Astrocyte (in vitro differentiated cells and primary cell): ENCODE results near the gene GBGT1. TPM values are rescaled to one million over a fixed set of nuclear protein-coding genes. Genes with fewer than 3 reads are reported as not detected.

Experiments used
- DNase-seq: peaks from one replicate; pipeline ENCODE4 v3.0.0-alpha.2; 2010; ENCODE audit warnings: low read depth
- FAIRE-seq: peaks from 2 replicates; lab custom pipeline; 2011; peaks lifted over from hg19 to GRCh38; lab: Jason Lieb, UNC
- H2AFZ ChIP-seq: 2 replicates; pipeline ENCODE4 v1.6.0; 2012; ENCODE audit warnings: low read depth, low read length, inconsistent platforms
- H3K27ac ChIP-seq: 2 replicates; pipeline ENCODE4 v1.5.1; 2011; ENCODE audit warnings: low read depth, low read length, inconsistent platforms
- H3K27me3 ChIP-seq: 2 replicates; pipeline ENCODE4 v1.6.0; 2011; ENCODE audit warnings: low read length, inconsistent platforms; ENCODE audit not compliant: insufficient read depth
- H3K36me3 ChIP-seq: 2 replicates; pipeline ENCODE4 v1.5.1; 2011; ENCODE audit warnings: low read length, inconsistent platforms; ENCODE audit not compliant: insufficient read depth
- H3K4me1 ChIP-seq: 2 replicates; pipeline ENCODE4 v1.5.1; 2011; ENCODE audit warnings: low read length, inconsistent platforms; ENCODE audit not compliant: insufficient read depth
- H3K4me2 ChIP-seq: 2 replicates; pipeline ENCODE4 v1.6.0; 2012; ENCODE audit warnings: low read length, inconsistent platforms
- H3K4me3 ChIP-seq: 2 replicates; pipeline ENCODE4 v1.5.1; 2011; ENCODE audit warnings: low read depth, mild to moderate bottlenecking, low read length, inconsistent platforms; ENCODE audit not compliant: insufficient read depth
- H3K79me2 ChIP-seq: 2 replicates; pipeline ENCODE4 v1.6.0; 2012; ENCODE audit warnings: mild to moderate bottlenecking, low read length, inconsistent platforms; ENCODE audit not compliant: insufficient read depth
- H3K9ac ChIP-seq: 2 replicates; pipeline ENCODE4 v1.6.0; 2012; ENCODE audit warnings: mild to moderate bottlenecking, low read length, inconsistent platforms
- H3K9me3 ChIP-seq: 2 replicates; pipeline ENCODE4 v1.5.1; 2012; ENCODE audit warnings: low read depth, mild to moderate bottlenecking, low read length, inconsistent platforms; ENCODE audit not compliant: insufficient read depth
- H4K20me1 ChIP-seq: 2 replicates; pipeline ENCODE4 v1.6.0; 2012; ENCODE audit warnings: low read length, inconsistent platforms; ENCODE audit not compliant: insufficient read depth
- H3K27ac Mint-ChIP-seq: one replicate; pipeline ENCODE4 v1.8.0; 2021; ENCODE audit warnings: mild to moderate bottlenecking, mixed read lengths; ENCODE audit not compliant: unreplicated experiment
- H3K27me3 Mint-ChIP-seq: one replicate; pipeline ENCODE4 v1.8.0; 2021; ENCODE audit warnings: low read depth, mixed read lengths; ENCODE audit not compliant: unreplicated experiment
- H3K36me3 Mint-ChIP-seq: one replicate; pipeline ENCODE4 v1.8.0; 2021; ENCODE audit warnings: low read depth, mixed read lengths; ENCODE audit not compliant: unreplicated experiment
- H3K4me1 Mint-ChIP-seq: one replicate; pipeline ENCODE4 v1.8.0; 2021; ENCODE audit warnings: low read depth, mixed read lengths; ENCODE audit not compliant: unreplicated experiment
- H3K4me3 Mint-ChIP-seq: one replicate; pipeline ENCODE4 v1.8.0; 2021; ENCODE audit warnings: mild to moderate bottlenecking, moderate library complexity, mixed read lengths; ENCODE audit not compliant: unreplicated experiment
- H3K9me3 Mint-ChIP-seq: one replicate; pipeline ENCODE4 v1.8.0; 2021; ENCODE audit warnings: mild to moderate bottlenecking, mixed read lengths; ENCODE audit not compliant: unreplicated experiment
- CTCF ChIP-seq: IDR thresholded peaks from 2 replicates; pipeline ENCODE4 v1.5.1; 2011; ENCODE audit warnings: low read depth, mild to moderate bottlenecking, inconsistent platforms, low read length, moderate library complexity; ENCODE audit not compliant: insufficient read depth
- EZH2 ChIP-seq: IDR thresholded peaks from 2 replicates; pipeline ENCODE4 v1.6.1; 2012; ENCODE audit warnings: mild to moderate bottlenecking, low read length, inconsistent platforms; ENCODE audit not compliant: insufficient read depth
- total RNA-seq: library from RNA; stranded (reverse); gene quantifications from 2 replicates; pipeline ENCODE4 v1.2.1, GENCODE V29; 2021

Gene GBGT1
- total RNA-seq, 1 donor from 2014 or later: 8.5 TPM

- H3K4me3 Mint-ChIP-seq: no peak overlapping the region
- peaks cover 6% of the 10 kb centered on the region for H3K36me3 Mint-ChIP-seq
- peaks cover 26% of the 10 kb centered on the region for H3K79me2 ChIP-seq
- H3K4me3 ChIP-seq: no peak overlapping the region
- FAIRE-seq: no peak
- H3K27me3 ChIP-seq: peaks cover 9% of the 10 kb centered on the region
- H3K4me2 ChIP-seq: no peak overlapping the region
- no peaks in the 10 kb centered on the region for H3K9me3 Mint-ChIP-seq
- TF ChIP-seq EZH2: no peak
- TF ChIP-seq CTCF: no peak
- DNase-seq: no peak
- H3K4me1 Mint-ChIP-seq: peaks cover 13% of the 10 kb centered on the region
- no peak overlapping the region for H3K9ac ChIP-seq
- no peaks in the 10 kb centered on the region for H3K36me3 ChIP-seq
- no peak overlapping the region for H3K27ac ChIP-seq
- no peak overlapping the region for H3K27ac Mint-ChIP-seq
- H4K20me1 ChIP-seq: peaks cover 91% of the 10 kb centered on the region
- peaks cover 46% of the 10 kb centered on the region for H3K4me1 ChIP-seq
- no peaks in the 10 kb centered on the region for H3K27me3 Mint-ChIP-seq
- H2AFZ ChIP-seq: no peak overlapping the region
- no peaks in the 10 kb centered on the region for H3K9me3 ChIP-seq
Observed at GRCh38 chr9:133130685-133131244, 32.9 kb downstream of the GBGT1 start.

GRCh38 chr9:133129001-133129795, 34.5 kb downstream of the GBGT1 start:
- Histone ChIP-seq H3K79me2 (peaks cover 32% of the 10 kb centered on the region), H3K9me3 (no peaks in the 10 kb centered on the region), H3K4me3 (no peak overlapping the region), H3K27ac (no peak overlapping the region), H3K9ac (no peak overlapping the region), H3K4me2 (no peak overlapping the region), H2AFZ (no peak overlapping the region), H3K27me3 (peaks cover 9% of the 10 kb centered on the region), H4K20me1 (peaks cover 92% of the 10 kb centered on the region), H3K4me1 (peaks cover 31% of the 10 kb centered on the region), H3K36me3 (no peaks in the 10 kb centered on the region)
- H3K4me1 Mint-ChIP-seq: peaks cover 10% of the 10 kb centered on the region
- TF ChIP-seq CTCF (no peak), EZH2 (no peak)
- DNase-seq (no peak), FAIRE-seq (no peak)
- no peak overlapping the region for H3K4me3 Mint-ChIP-seq
- no peak overlapping the region for H3K27ac Mint-ChIP-seq
- no peaks in the 10 kb centered on the region for H3K9me3 Mint-ChIP-seq
- H3K36me3 Mint-ChIP-seq: peaks cover 8% of the 10 kb centered on the region
- no peaks in the 10 kb centered on the region for H3K27me3 Mint-ChIP-seq

- no peak overlapping the region for H3K9ac ChIP-seq
- TF ChIP-seq CTCF (no peak), EZH2 (no peak)
- Mint-ChIP-seq H3K9me3 (no peaks in the 10 kb centered on the region), H3K27me3 (no peaks in the 10 kb centered on the region), H3K36me3 (peaks cover 8% of the 10 kb centered on the region), H3K4me1 (peaks cover 8% of the 10 kb centered on the region), H3K27ac (no peak overlapping the region), H3K4me3 (no peak overlapping the region)
- no peak overlapping the region for H3K27ac ChIP-seq
- H3K36me3 ChIP-seq: no peaks in the 10 kb centered on the region
- H2AFZ ChIP-seq: no peak overlapping the region
- no peak for DNase-seq
- H3K4me2 ChIP-seq: no peak overlapping the region
- no peak overlapping the region for H3K4me3 ChIP-seq
- H4K20me1 ChIP-seq: peaks cover 93% of the 10 kb centered on the region
- FAIRE-seq: no peak
- no peaks in the 10 kb centered on the region for H3K9me3 ChIP-seq
- H3K27me3 ChIP-seq: peaks cover 9% of the 10 kb centered on the region
- peaks cover 30% of the 10 kb centered on the region for H3K79me2 ChIP-seq
- H3K4me1 ChIP-seq: peaks cover 28% of the 10 kb centered on the region
Observed at GRCh38 chr9:133128152-133128551, 35.6 kb downstream of the GBGT1 start.
